Activated CD4-positive, alpha-beta T cell treated with anti-CD3 and anti-CD28 coated beads, Interleukin-2, amount 50 U/mL, for 4 hours (primary cell): ENCODE measurements around the gene PKP1.

ENCODE experiments used
- DNase-seq, 2 experiments: peaks; one replicate each; pipeline ENCODE4 v3.0.0-alpha.2; 2020

The PKP1 gene

GRCh38 chr1:201376464-201377374, 93.4 kb downstream of the PKP1 start:
- DNase-seq: no peak

GRCh38 chr1:201377611-201378092, 94.3 kb downstream of the PKP1 start, which contains the start of gene TNNT2:
Gene TNNT2 (minus strand): TSS chr1:201377680. CDS start chr1:201373254, 4,426 bp downstream.
- DNase-seq: no peak

DNA sequence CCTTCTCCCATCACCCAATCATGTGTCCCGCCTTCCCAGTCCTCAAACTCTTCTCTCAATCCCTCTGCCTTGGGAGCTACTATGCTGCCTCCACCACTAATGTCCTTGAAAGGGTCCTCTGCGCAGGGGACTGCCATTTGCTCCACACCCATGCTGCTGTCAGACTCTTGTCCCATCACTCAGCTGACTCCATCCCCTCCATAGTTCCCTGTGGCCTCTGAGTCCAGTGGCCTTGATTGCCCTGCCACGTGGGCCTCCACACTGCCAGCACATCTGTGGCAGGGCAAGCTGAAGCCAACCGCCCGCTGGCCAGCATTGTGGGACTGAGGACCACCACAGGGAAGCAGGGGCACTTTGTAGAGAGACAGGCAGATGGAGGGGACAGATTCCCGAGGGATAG, 95.5 kb downstream of the PKP1 start:
- DNase-seq: no peak

- no peak for DNase-seq
Observed at GRCh38 chr1:201379733-201380242, 96.5 kb downstream of the PKP1 start.

GRCh38 chr1:201381130-201381529, 97.8 kb downstream of the PKP1 start:
- DNase-seq: no peak
